ENCODE data around the gene PLEKHH1. TPM values are rescaled to one million over a fixed set of nuclear protein-coding genes. Genes with fewer than 3 reads are reported as not detected.

The PLEKHH1 gene
- total RNA-seq, 1 donor = 0.27 TPM

- DNase-seq (ENCODE audit: low read depth in 2 of 3, low spot score in 2 of 3) = no peak
Measured at GRCh38 chr14:67508956-67509355, 24.1 kb upstream of the PLEKHH1 start.

- DNase-seq (ENCODE audit: low read depth in 2 of 3, low spot score in 2 of 3) = no peak
Measured at GRCh38 chr14:67510121-67510520, 23.0 kb upstream of the PLEKHH1 start.

GRCh38 chr14:67510836-67511235 lies 22.3 kb upstream of the PLEKHH1 start:
- DNase-seq (ENCODE audit: low read depth in 2 of 3, low spot score in 2 of 3) = no peak

- peak in 1 of 3 donors; percentile 29 for DNase-seq (ENCODE audit: low read depth in 2 of 3, low spot score in 2 of 3)
Measured at GRCh38 chr14:67512463-67513310, 20.4 kb upstream of the PLEKHH1 start.

GRCh38 chr14:67513631-67514108 lies 19.4 kb upstream of the PLEKHH1 start:
- no peak for DNase-seq (ENCODE audit: low read depth in 2 of 3, low spot score in 2 of 3)

DNA sequence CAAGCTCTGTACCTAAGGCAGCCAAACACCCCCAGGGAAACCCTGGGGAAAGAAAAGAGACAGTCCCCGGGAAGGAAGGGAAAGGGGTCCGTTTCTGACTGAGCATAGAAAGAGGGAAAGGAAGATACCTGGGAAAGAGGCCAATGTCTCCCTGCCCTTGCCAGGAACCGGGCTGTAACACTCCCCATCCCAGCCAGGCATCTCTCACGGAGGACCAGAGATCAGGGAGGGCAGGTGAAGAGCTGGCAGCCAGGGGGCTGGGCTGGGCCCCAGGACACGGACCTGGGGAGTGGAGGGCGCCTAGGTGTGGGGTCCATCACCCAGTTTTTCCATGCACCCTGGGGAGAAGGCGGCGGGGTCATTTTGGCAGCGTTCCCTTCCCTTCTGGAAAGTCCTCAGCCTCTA lies 18.9 kb upstream of the PLEKHH1 start:
- no peak for DNase-seq (ENCODE audit: low read depth in 2 of 3, low spot score in 2 of 3)

DNA sequence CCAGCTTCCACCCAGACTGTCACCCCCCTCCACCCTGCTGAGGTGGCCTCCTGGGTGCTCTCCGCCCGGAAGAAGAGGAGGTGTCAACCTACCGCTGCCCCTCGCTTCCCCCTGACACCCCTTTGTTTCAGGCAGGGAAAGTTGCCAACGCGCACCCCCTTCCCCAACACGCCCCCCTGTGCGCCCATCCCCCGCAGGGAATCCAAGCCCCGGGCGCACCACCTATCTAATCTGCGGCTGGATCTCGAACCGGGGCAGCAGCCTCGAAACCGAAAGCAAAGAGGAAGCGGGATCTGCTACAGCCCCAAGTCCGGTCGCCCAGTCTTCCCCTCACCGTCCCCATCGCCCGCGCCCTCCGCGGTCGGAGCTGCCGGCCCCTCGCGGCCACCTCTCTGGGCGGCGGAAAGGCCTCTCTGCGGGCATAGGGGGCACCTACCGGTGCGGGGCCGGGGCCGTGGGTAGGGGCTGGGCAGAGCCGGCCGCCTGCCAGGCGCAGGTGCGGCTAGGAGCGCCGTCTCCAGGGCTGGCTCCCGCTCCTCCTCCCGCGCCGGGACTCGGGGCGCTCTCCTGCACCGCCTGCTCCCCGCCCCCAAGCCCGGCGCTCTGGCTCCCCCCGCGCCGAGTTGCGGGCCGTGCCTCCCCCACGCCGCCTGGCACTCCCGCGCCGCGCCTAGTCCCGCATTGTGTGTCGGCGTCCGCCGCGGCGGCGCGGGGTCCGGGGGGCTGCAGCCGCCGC lies 18.3 kb upstream of the PLEKHH1 start:
- DNase-seq (ENCODE audit: low read depth in 2 of 3, low spot score in 2 of 3) = peak in 2 of 3 donors; percentile 60 to 69

- no peak for DNase-seq (ENCODE audit: low read depth in 2 of 3, low spot score in 2 of 3)
Measured at GRCh38 chr14:67515386-67516079, 17.6 kb upstream of the PLEKHH1 start.

DNA sequence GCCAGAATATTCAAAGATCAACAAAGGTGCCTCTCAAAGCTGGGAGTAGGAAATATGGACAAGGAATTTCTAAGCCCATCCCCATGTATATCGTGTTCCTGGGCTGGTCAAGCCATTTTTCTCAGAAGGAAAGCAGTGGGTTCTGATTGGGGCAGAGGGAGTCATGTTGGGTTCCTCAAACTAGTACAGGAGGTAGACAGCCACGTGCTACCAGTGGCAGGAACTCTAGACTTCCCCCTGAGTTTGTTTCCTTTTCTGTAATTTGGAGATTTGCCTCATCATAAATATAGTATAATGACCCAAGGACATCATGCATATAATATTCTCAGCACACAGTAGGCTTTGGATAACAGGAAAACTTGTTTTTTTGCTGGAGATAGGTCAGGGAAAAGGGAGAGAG lies 16.4 kb upstream of the PLEKHH1 start:
- DNase-seq (ENCODE audit: low read depth in 2 of 3, low spot score in 2 of 3) = no peak

GRCh38 chr14:67517083-67517482 lies 16.0 kb upstream of the PLEKHH1 start:
- no peak for DNase-seq (ENCODE audit: low read depth in 2 of 3, low spot score in 2 of 3)

DNA sequence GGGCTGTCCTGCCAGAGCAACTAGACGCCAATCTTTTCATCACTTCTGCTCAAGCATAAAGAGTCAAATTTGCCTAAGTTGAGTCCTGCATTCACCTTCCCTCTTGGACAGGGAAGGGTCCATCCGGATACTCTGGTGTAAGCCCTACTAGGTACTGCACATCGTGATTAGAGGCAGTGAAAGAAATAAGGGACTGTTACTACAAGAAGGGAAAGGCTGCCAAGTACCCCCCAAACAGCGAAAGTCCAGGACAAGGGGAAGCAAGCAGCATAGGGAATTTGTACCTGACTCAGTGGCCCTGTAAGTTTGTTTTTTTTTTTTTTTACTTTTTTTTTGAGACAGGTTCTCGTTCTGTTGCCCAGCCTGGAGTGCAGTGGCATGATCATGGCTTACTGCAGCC lies 13.7 kb upstream of the PLEKHH1 start:
- DNase-seq (ENCODE audit: low read depth in 2 of 3, low spot score in 2 of 3) = no peak

DNA sequence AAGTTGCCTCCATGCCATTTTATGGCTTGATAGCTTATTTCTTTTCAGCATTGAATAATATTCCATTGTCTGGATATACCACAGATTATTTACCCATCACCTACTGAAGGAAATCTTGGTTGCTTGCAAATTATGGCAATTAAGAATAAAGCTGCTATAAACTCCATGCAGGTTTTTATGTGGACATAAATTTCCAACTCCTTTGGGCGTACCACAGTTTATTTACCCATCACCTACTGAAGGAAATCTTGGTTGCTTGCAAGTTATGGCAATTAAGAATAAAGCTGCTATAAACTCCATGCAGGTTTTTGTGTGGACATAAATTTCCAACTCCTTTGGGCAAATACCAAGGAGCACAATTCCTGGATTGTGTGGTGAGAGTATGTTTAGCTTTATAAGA lies 12.6 kb upstream of the PLEKHH1 start:
- DNase-seq (ENCODE audit: low read depth in 2 of 3, low spot score in 2 of 3) = no peak

DNA sequence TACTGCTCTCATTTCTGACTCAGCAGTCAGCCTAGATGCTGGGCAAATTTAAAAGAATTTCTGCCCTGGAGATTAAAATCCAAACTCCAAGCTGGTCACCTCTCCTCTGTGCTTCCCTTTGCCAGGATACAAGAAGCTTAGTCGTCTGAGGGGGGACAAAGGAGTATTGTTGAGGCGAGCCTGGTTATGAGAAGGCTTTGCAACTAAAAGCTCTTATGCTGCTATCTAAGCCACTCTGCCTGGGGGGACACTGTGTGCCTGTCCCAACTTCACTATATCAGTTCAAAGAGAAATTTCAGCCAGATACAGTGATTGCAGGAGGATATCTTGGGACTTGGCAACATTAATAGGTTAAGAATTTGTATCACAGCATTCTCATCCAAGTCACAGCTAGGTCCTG lies 10.8 kb upstream of the PLEKHH1 start:
- no peak for DNase-seq (ENCODE audit: low read depth in 2 of 3, low spot score in 2 of 3)

GRCh38 chr14:67523764-67524633 lies 9.1 kb upstream of the PLEKHH1 start:
- DNase-seq (ENCODE audit: low read depth in 2 of 3, low spot score in 2 of 3) = no peak

DNA sequence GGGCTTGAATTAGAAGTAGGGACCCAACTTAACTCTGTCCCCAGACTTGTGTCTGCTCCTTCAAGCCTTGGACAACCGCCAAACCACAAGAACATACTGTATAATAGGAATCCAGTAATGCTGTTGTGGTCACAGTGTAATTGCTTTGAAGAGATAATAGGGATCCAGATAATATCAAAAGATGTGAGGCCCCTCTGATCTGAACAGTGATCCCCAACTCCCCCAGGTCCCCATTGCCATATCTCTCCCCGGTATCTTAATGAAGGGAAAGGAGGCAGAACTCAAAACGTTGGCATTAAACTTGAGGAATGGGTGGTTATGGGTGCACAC lies 8.5 kb upstream of the PLEKHH1 start:
- peak in 2 of 3 donors; percentile 54 to 80 for DNase-seq (ENCODE audit: low read depth in 2 of 3, low spot score in 2 of 3)

DNA sequence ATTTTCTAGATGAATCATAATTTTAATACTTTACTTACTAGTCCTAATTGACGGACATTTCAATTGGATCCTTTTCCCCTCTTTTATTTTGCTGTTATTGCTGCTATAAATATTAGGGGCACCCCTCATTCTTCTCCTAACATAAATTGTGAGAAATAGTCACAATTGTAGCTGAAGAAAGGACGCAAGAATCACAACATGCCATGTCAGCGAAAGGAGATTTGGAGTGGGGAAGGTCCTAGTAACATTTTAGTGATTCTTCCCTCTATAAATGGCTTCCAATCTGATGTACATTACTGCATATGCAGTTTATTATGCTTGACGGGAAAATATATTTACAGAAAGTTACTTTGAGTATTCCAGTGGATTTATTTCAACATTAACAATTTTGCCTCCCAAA lies 7.7 kb upstream of the PLEKHH1 start:
- DNase-seq (ENCODE audit: low read depth in 2 of 3, low spot score in 2 of 3) = no peak

DNA sequence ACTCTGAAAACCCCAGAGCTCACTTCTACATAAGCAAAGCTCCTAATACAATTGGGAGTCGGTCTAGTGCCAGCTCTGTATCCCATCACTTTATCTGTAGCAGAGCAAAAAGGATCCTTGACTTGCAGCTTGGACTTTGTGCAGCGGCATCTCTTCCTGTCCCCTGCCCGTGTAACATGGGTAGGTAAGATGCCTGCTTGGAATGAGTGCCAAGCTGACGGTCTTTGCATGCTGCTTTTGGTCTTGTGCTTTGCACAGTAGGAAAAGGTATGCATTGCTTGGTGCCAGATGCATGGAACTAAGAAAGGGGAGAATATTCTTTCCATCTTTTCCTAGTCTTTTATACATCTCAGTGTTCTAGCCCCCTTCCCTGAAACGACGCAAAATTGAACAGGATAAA lies 6.9 kb upstream of the PLEKHH1 start:
- DNase-seq (ENCODE audit: low read depth in 2 of 3, low spot score in 2 of 3) = no peak

- DNase-seq (ENCODE audit: low read depth in 2 of 3, low spot score in 2 of 3) = peak in 2 of 3 donors; percentile 50 to 70
Measured at GRCh38 chr14:67526676-67527459, 6.2 kb upstream of the PLEKHH1 start.

DNA sequence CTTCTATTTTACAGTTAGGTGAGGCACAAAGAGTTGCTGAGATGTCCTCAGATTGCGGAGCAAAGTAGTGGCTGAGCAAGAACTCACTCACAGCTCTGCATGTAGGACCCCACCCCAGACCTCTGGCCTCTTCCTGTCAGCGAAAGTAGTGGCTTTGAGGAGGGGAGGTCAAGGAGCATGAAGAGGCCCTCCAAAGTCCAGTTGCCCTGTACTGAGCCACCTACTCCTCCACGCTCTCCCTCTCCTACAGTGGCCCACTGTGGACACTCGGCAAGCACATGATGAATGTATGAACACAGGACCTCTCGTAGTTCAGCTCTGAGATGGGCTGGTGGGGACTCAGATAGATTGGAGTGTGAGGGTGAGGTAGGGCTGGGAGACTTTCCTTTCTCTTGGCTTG lies 5.3 kb upstream of the PLEKHH1 start:
- no peak for DNase-seq (ENCODE audit: low read depth in 2 of 3, low spot score in 2 of 3)

DNA sequence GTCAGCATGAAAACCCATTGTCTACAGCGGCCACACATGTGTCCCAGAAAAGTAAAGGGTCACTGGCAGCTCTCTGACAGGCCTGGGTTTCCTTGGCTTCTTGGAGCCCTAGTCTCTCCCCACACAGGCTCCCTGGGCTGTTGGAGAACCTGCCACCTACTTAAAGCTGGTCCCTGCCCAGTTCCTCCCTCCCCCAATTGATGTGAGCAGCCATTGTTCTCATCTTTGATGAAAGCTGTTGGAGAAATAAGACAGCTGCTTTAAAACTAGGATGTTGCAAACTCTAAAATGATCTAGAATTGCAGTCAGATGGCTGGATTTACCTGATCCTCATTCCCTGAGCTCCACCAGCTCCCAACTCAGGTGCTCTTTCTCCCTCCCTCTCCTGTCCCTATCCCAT lies 4.8 kb upstream of the PLEKHH1 start:
- no peak for DNase-seq (ENCODE audit: low read depth in 2 of 3, low spot score in 2 of 3)
